WTC11 (cell line): Measurements from ENCODE around the gene HSD17B12. TPM values are rescaled to one million over a fixed set of nuclear protein-coding genes. Genes with fewer than 3 reads are reported as not detected.

Experiments
- ATAC-seq: fragments of 200-7000 bp; cut with Tn5 transposase; 2 replicates; pipeline ENCODE4 v1.10.0; 2021; ENCODE audit warnings: mild to moderate bottlenecking, moderate library complexity
- CTCF ChIA-PET: fragments of 300-600 bp; sonication (Branson Sonifier 250); formaldehyde crosslinking; loops from one replicate; lab custom pipeline; 2021; ENCODE audit warnings: antibody characterized with exemption; lab: Charles Lee
- POLR2A ChIA-PET: fragments of 350-600 bp; sonication (Branson Sonifier 250); formaldehyde crosslinking; loops from one replicate; lab custom pipeline; 2021; ENCODE audit warnings: antibody characterized with exemption; lab: Charles Lee
- DNase-seq: peaks from one replicate; pipeline ENCODE4 v3.0.0; 2021; ENCODE audit warnings: low spot score
- H3K27ac Mint-ChIP-seq: 2 replicates; pipeline ENCODE4 v1.8.0; 2021; ENCODE audit warnings: mixed read lengths
- H3K27me3 Mint-ChIP-seq: 2 replicates; pipeline ENCODE4 v1.8.0; 2021; ENCODE audit warnings: low read depth, mild to moderate bottlenecking, moderate library complexity, mixed read lengths
- H3K36me3 Mint-ChIP-seq: 2 replicates; pipeline ENCODE4 v1.8.0; 2021; ENCODE audit warnings: mixed read lengths
- H3K4me1 Mint-ChIP-seq: 2 replicates; pipeline ENCODE4 v1.8.0; 2022; ENCODE audit warnings: mixed read lengths
- H3K4me3 Mint-ChIP-seq: 2 replicates; pipeline ENCODE4 v1.8.0; 2021; ENCODE audit warnings: mild to moderate bottlenecking, moderate library complexity, mixed read lengths
- H3K9me3 Mint-ChIP-seq: 2 replicates; pipeline ENCODE4 v1.8.0; 2021; ENCODE audit warnings: mixed read lengths
- CBFB ChIP-seq: sonication (generic); formaldehyde crosslinking; IDR thresholded peaks from 2 replicates; pipeline ENCODE4 v1.8.1; 2022; ENCODE audit warnings: mild to moderate bottlenecking, low read depth, missing genetic modification reagents
- FOXJ3 ChIP-seq: sonication (generic); formaldehyde crosslinking; IDR thresholded peaks from 2 replicates; pipeline ENCODE4 v1.9.0; 2021; ENCODE audit warnings: missing genetic modification reagents, mild to moderate bottlenecking, borderline replicate concordance
- FOXP1 ChIP-seq: sonication (generic); formaldehyde crosslinking; IDR thresholded peaks from 2 replicates; pipeline ENCODE4 v1.8.0; 2022; ENCODE audit warnings: missing genetic modification reagents, mild to moderate bottlenecking, moderate library complexity, borderline replicate concordance
- HMGA2 ChIP-seq: fragments of 250-450 bp; sonication (Bioruptor Pico); IDR thresholded peaks from 2 replicates; pipeline ENCODE4 v1.4.0; 2021; ENCODE audit warnings: mild to moderate bottlenecking, moderate library complexity
- IRF2 ChIP-seq: sonication (generic); formaldehyde crosslinking; IDR thresholded peaks from 2 replicates; pipeline ENCODE4 v1.8.0; 2022; ENCODE audit warnings: low read depth, missing genetic modification reagents, borderline replicate concordance
- OVOL2 ChIP-seq: fragments of 250-450 bp; sonication (Bioruptor Pico); IDR thresholded peaks from 2 replicates; pipeline ENCODE4 v1.9.0; 2021; ENCODE audit warnings: mild to moderate bottlenecking, borderline replicate concordance
- PRRX2 ChIP-seq: fragments of 250-450 bp; sonication (Bioruptor Pico); IDR thresholded peaks from 2 replicates; pipeline ENCODE4 v1.8.0; 2021; ENCODE audit warnings: mild to moderate bottlenecking
- RELA ChIP-seq: sonication (generic); formaldehyde crosslinking; IDR thresholded peaks from 2 replicates; pipeline ENCODE4 v1.8.1; 2022; ENCODE audit warnings: missing genetic modification reagents, mild to moderate bottlenecking, borderline replicate concordance
- SP1 ChIP-seq: sonication (generic); formaldehyde crosslinking; conservative IDR thresholded peaks from 2 replicates; pipeline ENCODE4 v1.8.1; 2022; ENCODE audit warnings: missing genetic modification reagents
- ZNF423 ChIP-seq: fragments of 250-450 bp; sonication (Bioruptor Pico); IDR thresholded peaks from 2 replicates; pipeline ENCODE4 v2.1.2; 2022; ENCODE audit warnings: mild to moderate bottlenecking, moderate library complexity
- total RNA-seq: library from RNA; stranded (reverse); gene quantifications from 3 replicates; pipeline ENCODE4 v1.2.3, GENCODE V29; 2021
- TF ChIP-seq, protein P1 (sequence below): fragments of 250-450 bp; sonication (Bioruptor Pico); IDR thresholded peaks from 2 replicates; pipeline ENCODE4 v2.1.2; 2022; ENCODE audit warnings: mild to moderate bottlenecking, moderate library complexity
- TF ChIP-seq, protein P2 (sequence below): sonication (generic); formaldehyde crosslinking; IDR thresholded peaks from 2 replicates; pipeline ENCODE4 v1.8.1; 2023; ENCODE audit warnings: mild to moderate bottlenecking, missing genetic modification reagents, moderate library complexity
- TF ChIP-seq, protein P3 (sequence below): sonication (generic); formaldehyde crosslinking; conservative IDR thresholded peaks from 2 replicates; pipeline ENCODE4 v1.8.1; 2023; ENCODE audit warnings: mild to moderate bottlenecking, low read depth, missing genetic modification reagents, moderate library complexity
- TF ChIP-seq, protein P4 (sequence below): sonication (generic); formaldehyde crosslinking; IDR thresholded peaks from 2 replicates; pipeline ENCODE4 v1.8.0; 2022; ENCODE audit warnings: mild to moderate bottlenecking, missing genetic modification reagents
- TF ChIP-seq, protein P5 (sequence below): sonication (generic); formaldehyde crosslinking; IDR thresholded peaks from 2 replicates; pipeline ENCODE4 v1.8.1; 2023; ENCODE audit warnings: mild to moderate bottlenecking, missing genetic modification reagents
- TF ChIP-seq, protein P6 (sequence below): sonication (generic); formaldehyde crosslinking; IDR thresholded peaks from 2 replicates; pipeline ENCODE4 v1.8.1; 2022; ENCODE audit warnings: mild to moderate bottlenecking, moderate library complexity, missing genetic modification reagents
- TF ChIP-seq, protein P7 (sequence below): sonication (generic); formaldehyde crosslinking; IDR thresholded peaks from 2 replicates; pipeline ENCODE4 v1.8.0; 2023; ENCODE audit warnings: missing genetic modification reagents
- TF ChIP-seq, protein P8 (sequence below): sonication (generic); formaldehyde crosslinking; IDR thresholded peaks from 2 replicates; pipeline ENCODE4 v1.8.0; 2022; ENCODE audit warnings: mild to moderate bottlenecking, missing genetic modification reagents
- TF ChIP-seq, protein P9 (sequence below): fragments of 250-450 bp; sonication (Bioruptor Pico); IDR thresholded peaks from 2 replicates; pipeline ENCODE4 v1.8.0; 2021; ENCODE audit warnings: mild to moderate bottlenecking
- TF ChIP-seq, protein P10 (sequence below): sonication (generic); formaldehyde crosslinking; IDR thresholded peaks from 2 replicates; pipeline ENCODE4 v1.8.0; 2023; ENCODE audit warnings: mild to moderate bottlenecking, missing genetic modification reagents

HSD17B12 gene
- total RNA-seq, 1 experiment from 2014 or later: 149 TPM

DNA sequence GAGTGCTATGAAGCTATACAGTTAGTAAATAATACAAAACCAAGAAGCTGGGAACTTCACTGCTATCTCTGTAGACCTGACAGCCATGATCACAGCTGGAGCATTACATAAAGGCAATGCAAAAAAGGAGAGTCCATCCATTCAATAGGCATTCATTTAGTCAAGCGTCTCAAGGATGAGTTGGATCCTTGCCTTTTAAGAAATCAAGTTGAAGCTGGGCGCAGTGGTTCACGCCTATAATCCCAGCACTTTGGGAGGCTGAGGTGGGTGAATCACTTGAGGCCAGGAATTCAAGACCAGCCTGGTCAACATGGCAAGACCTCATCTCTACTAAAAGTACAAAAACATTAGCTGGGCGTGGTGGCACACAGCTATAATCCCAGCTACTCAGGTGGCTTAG lies 152.0 kb downstream of the HSD17B12 start (continued):
- TF ChIP-seq, protein P1, sequence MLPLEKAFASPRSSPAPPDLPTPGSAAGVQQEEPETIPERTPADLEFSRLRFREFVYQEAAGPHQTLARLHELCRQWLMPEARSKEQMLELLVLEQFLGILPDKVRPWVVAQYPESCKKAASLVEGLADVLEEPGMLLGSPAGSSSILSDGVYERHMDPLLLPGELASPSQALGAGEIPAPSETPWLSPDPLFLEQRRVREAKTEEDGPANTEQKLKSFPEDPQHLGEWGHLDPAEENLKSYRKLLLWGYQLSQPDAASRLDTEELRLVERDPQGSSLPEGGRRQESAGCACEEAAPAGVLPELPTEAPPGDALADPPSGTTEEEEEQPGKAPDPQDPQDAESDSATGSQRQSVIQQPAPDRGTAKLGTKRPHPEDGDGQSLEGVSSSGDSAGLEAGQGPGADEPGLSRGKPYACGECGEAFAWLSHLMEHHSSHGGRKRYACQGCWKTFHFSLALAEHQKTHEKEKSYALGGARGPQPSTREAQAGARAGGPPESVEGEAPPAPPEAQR: no peak
- TF ChIP-seq, protein P2, sequence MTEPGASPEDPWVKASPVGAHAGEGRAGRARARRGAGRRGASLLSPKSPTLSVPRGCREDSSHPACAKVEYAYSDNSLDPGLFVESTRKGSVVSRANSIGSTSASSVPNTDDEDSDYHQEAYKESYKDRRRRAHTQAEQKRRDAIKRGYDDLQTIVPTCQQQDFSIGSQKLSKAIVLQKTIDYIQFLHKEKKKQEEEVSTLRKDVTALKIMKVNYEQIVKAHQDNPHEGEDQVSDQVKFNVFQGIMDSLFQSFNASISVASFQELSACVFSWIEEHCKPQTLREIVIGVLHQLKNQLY (CRISPR knock-in tag): no peak
- TF ChIP-seq IRF2 (no peak), OVOL2 (CRISPR knock-in tag) (no peak)
- TF ChIP-seq, protein P3, sequence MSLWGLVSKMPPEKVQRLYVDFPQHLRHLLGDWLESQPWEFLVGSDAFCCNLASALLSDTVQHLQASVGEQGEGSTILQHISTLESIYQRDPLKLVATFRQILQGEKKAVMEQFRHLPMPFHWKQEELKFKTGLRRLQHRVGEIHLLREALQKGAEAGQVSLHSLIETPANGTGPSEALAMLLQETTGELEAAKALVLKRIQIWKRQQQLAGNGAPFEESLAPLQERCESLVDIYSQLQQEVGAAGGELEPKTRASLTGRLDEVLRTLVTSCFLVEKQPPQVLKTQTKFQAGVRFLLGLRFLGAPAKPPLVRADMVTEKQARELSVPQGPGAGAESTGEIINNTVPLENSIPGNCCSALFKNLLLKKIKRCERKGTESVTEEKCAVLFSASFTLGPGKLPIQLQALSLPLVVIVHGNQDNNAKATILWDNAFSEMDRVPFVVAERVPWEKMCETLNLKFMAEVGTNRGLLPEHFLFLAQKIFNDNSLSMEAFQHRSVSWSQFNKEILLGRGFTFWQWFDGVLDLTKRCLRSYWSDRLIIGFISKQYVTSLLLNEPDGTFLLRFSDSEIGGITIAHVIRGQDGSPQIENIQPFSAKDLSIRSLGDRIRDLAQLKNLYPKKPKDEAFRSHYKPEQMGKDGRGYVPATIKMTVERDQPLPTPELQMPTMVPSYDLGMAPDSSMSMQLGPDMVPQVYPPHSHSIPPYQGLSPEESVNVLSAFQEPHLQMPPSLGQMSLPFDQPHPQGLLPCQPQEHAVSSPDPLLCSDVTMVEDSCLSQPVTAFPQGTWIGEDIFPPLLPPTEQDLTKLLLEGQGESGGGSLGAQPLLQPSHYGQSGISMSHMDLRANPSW (CRISPR knock-in tag): no peak
- TF ChIP-seq, protein P4, sequence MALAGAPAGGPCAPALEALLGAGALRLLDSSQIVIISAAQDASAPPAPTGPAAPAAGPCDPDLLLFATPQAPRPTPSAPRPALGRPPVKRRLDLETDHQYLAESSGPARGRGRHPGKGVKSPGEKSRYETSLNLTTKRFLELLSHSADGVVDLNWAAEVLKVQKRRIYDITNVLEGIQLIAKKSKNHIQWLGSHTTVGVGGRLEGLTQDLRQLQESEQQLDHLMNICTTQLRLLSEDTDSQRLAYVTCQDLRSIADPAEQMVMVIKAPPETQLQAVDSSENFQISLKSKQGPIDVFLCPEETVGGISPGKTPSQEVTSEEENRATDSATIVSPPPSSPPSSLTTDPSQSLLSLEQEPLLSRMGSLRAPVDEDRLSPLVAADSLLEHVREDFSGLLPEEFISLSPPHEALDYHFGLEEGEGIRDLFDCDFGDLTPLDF (CRISPR knock-in tag): no peak
- TF ChIP-seq, protein P5, sequence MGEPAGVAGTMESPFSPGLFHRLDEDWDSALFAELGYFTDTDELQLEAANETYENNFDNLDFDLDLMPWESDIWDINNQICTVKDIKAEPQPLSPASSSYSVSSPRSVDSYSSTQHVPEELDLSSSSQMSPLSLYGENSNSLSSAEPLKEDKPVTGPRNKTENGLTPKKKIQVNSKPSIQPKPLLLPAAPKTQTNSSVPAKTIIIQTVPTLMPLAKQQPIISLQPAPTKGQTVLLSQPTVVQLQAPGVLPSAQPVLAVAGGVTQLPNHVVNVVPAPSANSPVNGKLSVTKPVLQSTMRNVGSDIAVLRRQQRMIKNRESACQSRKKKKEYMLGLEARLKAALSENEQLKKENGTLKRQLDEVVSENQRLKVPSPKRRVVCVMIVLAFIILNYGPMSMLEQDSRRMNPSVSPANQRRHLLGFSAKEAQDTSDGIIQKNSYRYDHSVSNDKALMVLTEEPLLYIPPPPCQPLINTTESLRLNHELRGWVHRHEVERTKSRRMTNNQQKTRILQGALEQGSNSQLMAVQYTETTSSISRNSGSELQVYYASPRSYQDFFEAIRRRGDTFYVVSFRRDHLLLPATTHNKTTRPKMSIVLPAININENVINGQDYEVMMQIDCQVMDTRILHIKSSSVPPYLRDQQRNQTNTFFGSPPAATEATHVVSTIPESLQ (CRISPR knock-in tag): no peak

DNA sequence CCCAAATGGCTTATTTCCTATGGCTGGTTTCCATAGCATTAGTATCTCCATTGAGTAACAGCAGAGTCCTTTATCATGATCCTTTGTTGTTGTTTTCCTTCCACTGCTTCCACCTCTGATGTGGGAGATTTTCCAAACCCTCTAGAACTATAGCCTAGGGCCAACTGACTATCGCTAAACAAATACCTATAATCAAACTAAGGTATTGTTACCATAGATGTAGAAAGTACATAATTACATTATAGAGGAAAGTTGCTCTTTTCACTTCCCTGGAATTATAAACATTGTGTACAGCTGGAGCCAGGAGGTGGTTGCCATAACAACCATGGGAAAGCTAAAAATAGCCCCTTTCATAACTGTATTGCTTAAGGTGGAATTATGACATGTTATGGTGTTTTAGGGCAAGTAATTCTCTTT lies 153.1 kb downstream of the HSD17B12 start:
- peaks cover 21% of the 10 kb centered on the region for H3K36me3 Mint-ChIP-seq
- ChIA-PET POLR2A (interaction anchor here (0.7 kb wide), 1 partner anchor 91 kb away, joined by 4 read pairs; no protein-coding TSS in a partner anchor), CTCF (interaction anchor here (1.3 to 1.7 kb wide), 2 partner anchors 18 to 56 kb away, joined by 3 to 4 read pairs; no protein-coding TSS in a partner anchor)
- H3K27ac Mint-ChIP-seq: no peak overlapping the region
- no peaks in the 10 kb centered on the region for H3K4me1 Mint-ChIP-seq
- H3K9me3 Mint-ChIP-seq: no peaks in the 10 kb centered on the region
- no peaks in the 10 kb centered on the region for H3K27me3 Mint-ChIP-seq
- no peak overlapping the region for H3K4me3 Mint-ChIP-seq
- ATAC-seq (no peak), DNase-seq (no peak)
- TF ChIP-seq, protein P6, sequence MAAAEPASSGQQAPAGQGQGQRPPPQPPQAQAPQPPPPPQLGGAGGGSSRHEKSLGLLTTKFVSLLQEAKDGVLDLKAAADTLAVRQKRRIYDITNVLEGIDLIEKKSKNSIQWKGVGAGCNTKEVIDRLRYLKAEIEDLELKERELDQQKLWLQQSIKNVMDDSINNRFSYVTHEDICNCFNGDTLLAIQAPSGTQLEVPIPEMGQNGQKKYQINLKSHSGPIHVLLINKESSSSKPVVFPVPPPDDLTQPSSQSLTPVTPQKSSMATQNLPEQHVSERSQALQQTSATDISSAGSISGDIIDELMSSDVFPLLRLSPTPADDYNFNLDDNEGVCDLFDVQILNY: no peak
- TF ChIP-seq, protein P7, sequence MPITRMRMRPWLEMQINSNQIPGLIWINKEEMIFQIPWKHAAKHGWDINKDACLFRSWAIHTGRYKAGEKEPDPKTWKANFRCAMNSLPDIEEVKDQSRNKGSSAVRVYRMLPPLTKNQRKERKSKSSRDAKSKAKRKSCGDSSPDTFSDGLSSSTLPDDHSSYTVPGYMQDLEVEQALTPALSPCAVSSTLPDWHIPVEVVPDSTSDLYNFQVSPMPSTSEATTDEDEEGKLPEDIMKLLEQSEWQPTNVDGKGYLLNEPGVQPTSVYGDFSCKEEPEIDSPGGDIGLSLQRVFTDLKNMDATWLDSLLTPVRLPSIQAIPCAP (CRISPR knock-in tag): no peak
- TF ChIP-seq ZNF423 (CRISPR knock-in tag) (no peak), RELA (CRISPR knock-in tag) (no peak), SP1 (CRISPR knock-in tag) (no peak), FOXP1 (no peak), CBFB (CRISPR knock-in tag) (no peak), PRRX2 (no peak), HMGA2 (no peak), FOXJ3 (CRISPR knock-in tag) (no peak)
- TF ChIP-seq, protein P8, sequence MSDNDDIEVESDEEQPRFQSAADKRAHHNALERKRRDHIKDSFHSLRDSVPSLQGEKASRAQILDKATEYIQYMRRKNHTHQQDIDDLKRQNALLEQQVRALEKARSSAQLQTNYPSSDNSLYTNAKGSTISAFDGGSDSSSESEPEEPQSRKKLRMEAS: no peak
- TF ChIP-seq, protein P9, sequence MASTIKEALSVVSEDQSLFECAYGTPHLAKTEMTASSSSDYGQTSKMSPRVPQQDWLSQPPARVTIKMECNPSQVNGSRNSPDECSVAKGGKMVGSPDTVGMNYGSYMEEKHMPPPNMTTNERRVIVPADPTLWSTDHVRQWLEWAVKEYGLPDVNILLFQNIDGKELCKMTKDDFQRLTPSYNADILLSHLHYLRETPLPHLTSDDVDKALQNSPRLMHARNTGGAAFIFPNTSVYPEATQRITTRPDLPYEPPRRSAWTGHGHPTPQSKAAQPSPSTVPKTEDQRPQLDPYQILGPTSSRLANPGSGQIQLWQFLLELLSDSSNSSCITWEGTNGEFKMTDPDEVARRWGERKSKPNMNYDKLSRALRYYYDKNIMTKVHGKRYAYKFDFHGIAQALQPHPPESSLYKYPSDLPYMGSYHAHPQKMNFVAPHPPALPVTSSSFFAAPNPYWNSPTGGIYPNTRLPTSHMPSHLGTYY: no peak
- TF ChIP-seq, protein P10, sequence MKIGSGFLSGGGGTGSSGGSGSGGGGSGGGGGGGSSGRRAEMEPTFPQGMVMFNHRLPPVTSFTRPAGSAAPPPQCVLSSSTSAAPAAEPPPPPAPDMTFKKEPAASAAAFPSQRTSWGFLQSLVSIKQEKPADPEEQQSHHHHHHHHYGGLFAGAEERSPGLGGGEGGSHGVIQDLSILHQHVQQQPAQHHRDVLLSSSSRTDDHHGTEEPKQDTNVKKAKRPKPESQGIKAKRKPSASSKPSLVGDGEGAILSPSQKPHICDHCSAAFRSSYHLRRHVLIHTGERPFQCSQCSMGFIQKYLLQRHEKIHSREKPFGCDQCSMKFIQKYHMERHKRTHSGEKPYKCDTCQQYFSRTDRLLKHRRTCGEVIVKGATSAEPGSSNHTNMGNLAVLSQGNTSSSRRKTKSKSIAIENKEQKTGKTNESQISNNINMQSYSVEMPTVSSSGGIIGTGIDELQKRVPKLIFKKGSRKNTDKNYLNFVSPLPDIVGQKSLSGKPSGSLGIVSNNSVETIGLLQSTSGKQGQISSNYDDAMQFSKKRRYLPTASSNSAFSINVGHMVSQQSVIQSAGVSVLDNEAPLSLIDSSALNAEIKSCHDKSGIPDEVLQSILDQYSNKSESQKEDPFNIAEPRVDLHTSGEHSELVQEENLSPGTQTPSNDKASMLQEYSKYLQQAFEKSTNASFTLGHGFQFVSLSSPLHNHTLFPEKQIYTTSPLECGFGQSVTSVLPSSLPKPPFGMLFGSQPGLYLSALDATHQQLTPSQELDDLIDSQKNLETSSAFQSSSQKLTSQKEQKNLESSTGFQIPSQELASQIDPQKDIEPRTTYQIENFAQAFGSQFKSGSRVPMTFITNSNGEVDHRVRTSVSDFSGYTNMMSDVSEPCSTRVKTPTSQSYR (CRISPR knock-in tag): no peak
- TF ChIP-seq, all 79 proteins: peak for 0
